Measurements from ENCODE around the gene PRRX2.

DNA sequence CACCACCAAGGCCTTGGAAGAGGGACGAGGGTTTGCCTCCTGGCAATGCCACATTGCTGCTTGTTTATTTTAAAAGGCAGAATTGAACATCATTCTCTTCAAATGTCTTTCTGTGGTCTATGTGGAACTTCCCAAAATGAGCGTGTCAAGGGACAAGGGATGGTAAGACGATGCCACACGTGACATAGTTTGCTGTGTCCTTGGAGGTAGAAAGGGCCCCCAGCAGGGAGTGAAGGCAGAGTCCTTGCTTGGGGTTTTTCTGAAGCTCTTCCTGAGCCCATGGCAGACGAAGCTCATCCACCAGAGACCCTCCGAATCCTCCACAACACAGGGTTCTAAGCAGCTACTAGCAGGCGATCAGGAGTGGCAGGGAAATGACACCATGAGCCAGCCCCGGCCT, 28.3 kb downstream of the PRRX2 start:
- no peak for TF ChIP-seq CTCF (IDR thresholded peaks at IDR 0.05)
- TF ChIP-seq POLR2A (IDR thresholded peaks at IDR 0.05), result no peak
